ENCODE results near the gene MEDAG.

MEDAG gene

DNA sequence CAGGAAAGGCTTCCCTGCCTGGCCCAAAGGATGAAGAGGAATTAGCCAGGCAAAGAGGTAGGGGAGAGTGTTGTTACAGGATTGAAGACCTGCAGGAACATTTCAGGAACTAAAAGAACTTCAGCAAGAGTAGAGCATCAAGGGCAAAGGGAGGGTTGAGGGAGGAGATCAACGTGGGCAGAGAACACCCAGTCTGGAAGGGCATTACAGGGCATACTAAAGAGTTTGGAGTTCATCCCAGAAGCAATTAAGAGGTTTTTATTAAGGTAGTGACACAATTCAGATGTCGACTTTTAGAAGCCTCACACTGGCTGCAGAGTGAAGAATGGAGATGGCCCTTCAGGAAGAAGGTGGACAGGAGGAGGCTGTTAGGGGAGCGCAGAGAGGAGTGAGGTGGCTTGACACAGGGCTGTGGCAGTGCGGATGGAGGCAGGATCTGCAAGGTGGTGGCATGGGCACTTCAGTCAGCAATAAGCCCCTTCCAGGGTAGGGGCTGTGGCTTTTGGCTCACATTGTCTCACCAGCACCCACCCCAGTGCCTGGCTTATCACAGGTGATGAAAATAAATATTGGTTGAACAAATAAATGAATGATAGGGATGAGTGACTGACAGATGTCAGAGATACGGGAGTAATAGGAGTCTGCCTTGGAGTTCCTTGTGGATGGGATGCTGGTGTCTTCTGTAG, 51.3 kb downstream of the MEDAG start:
- no peak for DNase-seq (ENCODE audit: low read depth, low spot score)

- DNase-seq (ENCODE audit: low read depth, low spot score): no peak
These were observed 53.6 kb downstream of the MEDAG start for GRCh38 chr13:30959678-30960077.

DNA sequence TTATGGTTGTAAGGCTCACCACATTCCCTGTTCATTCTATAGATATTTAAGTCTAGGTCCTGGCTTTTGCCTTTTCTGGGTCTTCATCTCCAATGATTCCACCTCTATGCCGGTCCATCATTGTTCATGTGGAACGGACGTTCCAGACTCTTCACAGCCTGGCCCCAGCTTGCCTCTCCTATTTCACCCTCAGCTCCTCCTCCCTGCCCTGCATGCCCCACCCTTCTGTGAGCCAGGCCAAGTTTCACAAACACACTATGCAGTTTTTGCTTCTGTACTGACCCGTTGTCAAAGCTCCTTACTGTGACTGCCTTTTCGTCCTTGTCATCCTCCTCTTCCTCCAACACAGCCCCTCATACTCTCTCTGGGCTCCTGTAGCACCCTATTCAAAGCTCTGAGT, 57.7 kb downstream of the MEDAG start:
- DNase-seq (ENCODE audit: low read depth, low spot score): no peak

DNA sequence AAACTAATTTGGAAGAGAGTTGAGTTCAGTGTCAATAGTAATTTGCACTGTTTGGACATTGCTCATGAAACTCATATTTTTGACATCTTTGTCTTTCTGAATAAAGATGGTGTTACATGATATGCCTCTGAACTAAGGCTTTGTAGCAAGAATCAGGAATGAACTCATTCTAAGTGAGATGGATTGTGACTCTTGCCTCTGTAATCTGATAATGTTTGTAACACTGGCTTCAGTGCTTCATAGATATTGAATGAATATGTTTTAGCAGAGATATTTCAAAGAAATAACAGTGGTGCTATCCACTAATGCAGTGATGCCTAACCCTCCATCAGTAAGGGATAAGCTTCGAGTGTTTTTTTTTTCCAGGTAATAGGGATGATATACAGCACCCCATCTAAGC, 59.3 kb downstream of the MEDAG start:
- DNase-seq (ENCODE audit: low read depth, low spot score): no peak

- DNase-seq (ENCODE audit: low read depth, low spot score): no peak
These were observed 60.0 kb downstream of the MEDAG start for GRCh38 chr13:30966101-30966500.

DNA sequence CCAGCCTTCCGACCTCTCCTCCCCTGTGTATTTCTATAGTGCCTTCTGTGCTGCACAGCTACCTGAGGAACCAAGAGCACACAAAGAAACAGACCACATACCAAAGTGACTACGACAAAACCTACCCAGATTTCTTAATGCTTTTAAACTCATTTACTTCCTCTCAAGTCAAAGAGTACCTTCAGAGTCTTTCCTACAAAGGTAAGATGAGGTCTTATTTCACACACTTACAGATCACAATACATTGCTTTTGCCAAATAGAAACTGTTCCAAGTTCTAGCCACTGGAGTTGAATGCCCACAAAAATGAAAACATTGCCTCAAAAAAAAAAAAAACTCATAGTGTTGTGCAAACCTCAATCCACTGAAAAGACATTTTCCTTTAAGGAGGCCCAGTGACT, 62.8 kb downstream of the MEDAG start:
- no peak for DNase-seq (ENCODE audit: low read depth, low spot score)

DNA sequence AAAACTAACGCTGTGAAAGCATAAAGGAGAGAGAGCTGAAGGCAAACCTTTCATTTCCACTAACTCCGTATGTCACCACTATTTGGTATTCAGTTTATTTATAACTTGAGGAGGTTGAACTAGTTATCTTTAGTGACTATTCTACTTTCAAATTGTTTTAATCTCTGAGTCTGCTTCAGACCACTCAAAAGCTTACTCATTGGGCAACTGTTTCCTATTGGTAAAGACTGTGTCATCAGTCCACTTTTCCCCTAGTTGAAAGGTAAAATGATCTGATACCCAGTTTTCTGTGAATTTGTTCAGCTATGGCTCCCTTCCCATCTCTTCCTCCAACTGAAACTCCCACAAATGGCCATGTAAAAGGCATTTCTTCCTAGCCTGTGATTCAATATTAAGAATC, 65.5 kb downstream of the MEDAG start:
- DNase-seq (ENCODE audit: low read depth, low spot score): no peak

GRCh38 chr13:30972888-30973377, 66.9 kb downstream of the MEDAG start:
- no peak for DNase-seq (ENCODE audit: low read depth, low spot score)

DNA sequence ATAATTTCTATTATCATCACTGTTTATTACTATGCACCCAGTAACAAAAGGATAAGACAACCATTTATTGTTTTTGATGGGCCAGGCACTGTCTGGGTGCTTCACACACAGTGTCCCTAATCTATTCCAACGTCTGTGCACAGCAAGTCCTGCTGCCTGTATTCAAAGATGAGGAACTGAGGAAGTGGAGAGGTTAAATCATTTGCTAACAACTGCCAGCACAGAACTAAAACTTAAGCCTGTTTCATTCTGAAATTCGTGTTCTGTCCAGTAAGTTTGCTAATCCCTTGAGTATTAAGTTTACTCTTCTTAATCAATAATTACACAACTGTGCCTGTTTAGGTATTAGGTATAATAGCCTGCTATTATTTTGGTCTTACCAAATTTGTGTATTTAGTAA, 68.3 kb downstream of the MEDAG start:
- DNase-seq (ENCODE audit: low read depth, low spot score): no peak
